HEK293 (cell line): ENCODE results near the gene UACA.

ENCODE experiments used
- ZNF146 ChIP-seq: fragments of 450-650 bp; formaldehyde crosslinking; IDR thresholded peaks from 2 replicates; pipeline ENCODE4 v1.5.1; 2016; ENCODE audit warnings: missing biosample characterization, missing genetic modification characterization
- ZNF404 ChIP-seq: fragments of 450-650 bp; formaldehyde crosslinking; IDR thresholded peaks from 2 replicates; pipeline ENCODE4 v1.5.1; 2017; ENCODE audit warnings: missing biosample characterization, missing genetic modification characterization
- ZNF791 ChIP-seq: fragments of 450-650 bp; formaldehyde crosslinking; IDR thresholded peaks from 2 replicates; pipeline ENCODE4 v1.5.1; 2016; ENCODE audit warnings: missing biosample characterization, missing genetic modification characterization
- TF ChIP-seq, protein P1 (sequence below): fragments of 450-650 bp; formaldehyde crosslinking; IDR thresholded peaks from 2 replicates; pipeline ENCODE4 v1.5.1; 2016; ENCODE audit warnings: missing biosample characterization, missing genetic modification characterization
- TF ChIP-seq, protein P2 (sequence below): sonication (generic); formaldehyde crosslinking; IDR thresholded peaks from 2 replicates; pipeline ENCODE4 v1.8.1; 2022; ENCODE audit warnings: mild to moderate bottlenecking, moderate library complexity, missing genetic modification reagents

DNA sequence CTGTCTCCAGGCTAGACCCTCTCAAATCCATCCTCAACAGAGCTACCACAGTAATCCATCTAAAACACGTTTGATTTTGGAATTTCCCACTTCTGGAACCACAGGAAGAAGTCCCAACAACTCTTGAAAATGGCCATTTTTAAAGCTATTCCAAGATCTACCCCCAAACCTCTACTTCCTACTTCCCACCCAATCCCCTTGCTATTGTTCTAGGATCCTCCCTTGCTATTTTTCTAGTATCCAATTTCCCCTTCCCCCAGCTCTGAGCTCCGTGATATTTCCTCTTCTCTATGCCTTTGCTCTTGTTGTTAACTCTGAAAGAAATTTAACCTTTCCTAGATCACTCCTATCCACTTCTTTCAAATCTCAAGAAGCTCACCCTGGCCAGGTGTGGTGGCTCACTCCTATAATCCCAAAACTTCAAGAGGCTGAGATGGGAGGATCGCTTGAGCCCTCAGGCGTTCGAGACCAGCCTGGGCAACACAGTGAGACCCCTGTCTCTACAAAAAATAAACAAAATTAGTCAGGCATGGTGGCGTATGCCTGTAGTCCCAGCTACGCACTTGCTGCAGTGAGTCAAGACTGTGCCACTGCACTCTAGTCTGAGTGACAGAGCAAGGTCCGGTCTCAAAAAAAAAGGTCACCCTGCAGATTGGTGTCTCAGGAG, 13.0 kb downstream of the UACA start:
- TF ChIP-seq, protein P1, sequence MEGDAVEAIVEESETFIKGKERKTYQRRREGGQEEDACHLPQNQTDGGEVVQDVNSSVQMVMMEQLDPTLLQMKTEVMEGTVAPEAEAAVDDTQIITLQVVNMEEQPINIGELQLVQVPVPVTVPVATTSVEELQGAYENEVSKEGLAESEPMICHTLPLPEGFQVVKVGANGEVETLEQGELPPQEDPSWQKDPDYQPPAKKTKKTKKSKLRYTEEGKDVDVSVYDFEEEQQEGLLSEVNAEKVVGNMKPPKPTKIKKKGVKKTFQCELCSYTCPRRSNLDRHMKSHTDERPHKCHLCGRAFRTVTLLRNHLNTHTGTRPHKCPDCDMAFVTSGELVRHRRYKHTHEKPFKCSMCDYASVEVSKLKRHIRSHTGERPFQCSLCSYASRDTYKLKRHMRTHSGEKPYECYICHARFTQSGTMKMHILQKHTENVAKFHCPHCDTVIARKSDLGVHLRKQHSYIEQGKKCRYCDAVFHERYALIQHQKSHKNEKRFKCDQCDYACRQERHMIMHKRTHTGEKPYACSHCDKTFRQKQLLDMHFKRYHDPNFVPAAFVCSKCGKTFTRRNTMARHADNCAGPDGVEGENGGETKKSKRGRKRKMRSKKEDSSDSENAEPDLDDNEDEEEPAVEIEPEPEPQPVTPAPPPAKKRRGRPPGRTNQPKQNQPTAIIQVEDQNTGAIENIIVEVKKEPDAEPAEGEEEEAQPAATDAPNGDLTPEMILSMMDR (tag by site-specific recombination): no peak
- no peak for TF ChIP-seq ZNF404 (tag by site-specific recombination)
- TF ChIP-seq ZNF791: no peak
- TF ChIP-seq, protein P2, sequence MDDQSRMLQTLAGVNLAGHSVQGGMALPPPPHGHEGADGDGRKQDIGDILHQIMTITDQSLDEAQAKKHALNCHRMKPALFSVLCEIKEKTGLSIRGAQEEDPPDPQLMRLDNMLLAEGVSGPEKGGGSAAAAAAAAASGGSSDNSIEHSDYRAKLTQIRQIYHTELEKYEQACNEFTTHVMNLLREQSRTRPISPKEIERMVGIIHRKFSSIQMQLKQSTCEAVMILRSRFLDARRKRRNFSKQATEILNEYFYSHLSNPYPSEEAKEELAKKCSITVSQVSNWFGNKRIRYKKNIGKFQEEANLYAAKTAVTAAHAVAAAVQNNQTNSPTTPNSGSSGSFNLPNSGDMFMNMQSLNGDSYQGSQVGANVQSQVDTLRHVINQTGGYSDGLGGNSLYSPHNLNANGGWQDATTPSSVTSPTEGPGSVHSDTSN (CRISPR knock-in tag): no peak
- TF ChIP-seq ZNF146: no peak
